DMS53 treated with DMSO at 0.1 percent for 48 hours (cell line): Measurements from ENCODE around the gene CYTH2.

ENCODE experiments used
- DNase-seq: peaks from one replicate; lab custom pipeline; 2025; ENCODE audit not compliant: unreplicated experiment; lab: John Stamatoyannopoulos, UW

The CYTH2 gene

DNA sequence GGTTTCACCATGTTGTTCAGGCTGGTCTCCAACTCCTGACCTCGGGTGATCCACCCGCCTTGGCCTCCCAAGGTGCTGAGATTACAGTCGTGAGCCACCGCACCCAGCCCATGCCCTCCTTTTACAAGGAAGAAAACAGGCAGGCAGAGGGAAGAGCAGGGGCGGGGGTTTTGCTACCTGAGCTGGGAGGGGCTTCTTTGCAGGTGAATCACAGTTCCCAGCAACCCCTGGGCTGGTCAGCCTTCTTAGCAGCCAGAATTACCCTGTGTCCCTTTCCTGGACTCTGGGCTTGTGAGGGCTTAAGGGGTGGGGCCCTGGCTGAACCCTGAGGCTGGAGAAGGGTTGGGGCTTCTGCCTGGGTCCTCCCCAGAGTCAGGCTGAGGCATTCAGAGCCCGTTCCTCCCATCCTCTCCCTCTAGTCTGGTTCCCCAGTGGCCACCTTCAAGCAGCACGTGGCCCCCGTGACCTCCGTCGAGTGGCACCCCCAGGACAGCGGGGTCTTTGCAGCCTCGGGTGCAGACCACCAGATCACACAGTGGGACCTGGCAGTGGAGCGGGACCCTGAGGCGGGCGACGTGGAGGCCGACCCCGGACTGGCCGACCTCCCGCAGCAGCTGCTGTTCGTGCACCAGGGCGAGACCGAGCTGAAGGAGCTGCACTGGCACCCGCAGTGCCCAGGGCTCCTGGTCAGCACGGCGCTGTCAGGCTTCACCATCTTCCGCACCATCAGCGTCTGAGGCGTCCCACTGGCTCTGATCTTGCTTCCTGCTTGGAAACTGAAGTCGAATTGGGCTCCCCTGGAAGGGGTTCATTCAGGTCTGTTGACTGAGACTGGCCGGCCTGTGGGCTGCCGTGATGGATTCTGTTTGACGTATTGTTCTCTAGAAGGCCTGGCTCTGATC, 16.6 kb upstream of the CYTH2 start:
- no peak for DNase-seq

DNA sequence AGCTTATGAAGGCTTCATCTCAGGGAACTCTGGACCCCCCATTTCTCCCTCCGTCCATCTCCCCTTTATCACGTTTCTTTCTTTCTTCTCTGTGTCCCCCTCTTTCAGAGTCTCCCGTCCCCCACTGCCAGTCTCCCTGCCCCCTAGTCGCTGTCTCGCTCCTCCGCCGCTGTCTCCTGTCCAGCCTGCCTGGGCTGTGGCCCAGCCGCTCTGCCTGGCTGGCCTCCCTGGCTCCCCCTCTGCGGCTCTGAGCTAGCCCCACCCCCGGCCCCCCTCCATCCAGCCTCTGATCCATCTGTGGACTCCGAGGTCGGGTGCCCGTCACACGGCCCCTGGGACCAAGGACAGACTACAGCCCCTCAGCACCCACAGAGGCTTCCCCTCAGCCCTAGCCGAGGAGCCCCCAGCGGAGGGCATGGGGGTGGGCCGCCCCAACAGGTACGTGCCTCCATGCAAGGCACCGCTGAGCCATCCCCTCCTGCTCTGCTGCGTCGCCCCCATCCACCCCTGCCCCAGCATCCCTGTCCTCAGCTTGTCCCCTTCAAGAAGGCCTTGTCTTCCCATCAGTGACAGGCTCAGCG, 14.9 kb upstream of the CYTH2 start:
- no peak for DNase-seq

DNA sequence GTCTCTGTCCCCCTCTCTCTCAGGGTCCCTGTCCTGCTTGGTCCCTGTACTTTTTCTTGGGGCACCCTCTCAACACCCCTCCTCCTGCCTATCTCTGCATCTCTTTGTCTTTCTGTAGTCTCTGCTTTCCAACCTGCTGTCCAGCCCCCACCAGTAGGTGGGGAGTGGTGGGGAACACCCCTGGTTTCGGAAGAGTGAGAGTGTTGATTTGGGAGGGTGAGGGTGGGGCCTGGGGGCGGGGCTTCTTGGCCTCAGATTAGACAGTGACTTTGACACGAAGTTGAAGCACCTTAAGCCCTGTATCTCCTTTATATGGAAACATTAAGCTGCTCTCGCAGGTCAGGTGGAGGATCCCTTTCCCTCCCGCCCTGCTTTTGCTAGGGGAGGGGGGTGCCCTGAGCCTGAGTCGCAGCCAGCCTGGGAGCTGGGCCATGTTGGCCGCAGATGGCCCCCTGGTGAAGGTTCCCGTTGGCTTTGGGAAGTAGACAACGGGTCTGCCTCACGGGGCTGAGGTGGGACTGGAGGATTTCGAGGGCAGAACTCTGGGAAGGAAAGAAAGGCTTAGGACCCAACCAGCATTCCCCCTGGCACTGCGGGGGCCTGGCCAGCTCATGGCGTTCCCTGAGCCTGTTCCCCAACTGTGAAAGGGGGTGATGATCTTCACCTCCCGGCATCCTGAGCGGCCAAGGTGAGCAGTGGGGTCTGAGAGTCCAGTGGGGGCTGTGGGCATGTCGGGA, 13.8 kb upstream of the CYTH2 start, which contains the start of gene KCNJ14:
Gene KCNJ14 (plus strand): TSS at position 404 of the 737 bp plus-strand sequence. CDS start 6,151 bp downstream, outside the sequence.
- no peak for DNase-seq

DNA sequence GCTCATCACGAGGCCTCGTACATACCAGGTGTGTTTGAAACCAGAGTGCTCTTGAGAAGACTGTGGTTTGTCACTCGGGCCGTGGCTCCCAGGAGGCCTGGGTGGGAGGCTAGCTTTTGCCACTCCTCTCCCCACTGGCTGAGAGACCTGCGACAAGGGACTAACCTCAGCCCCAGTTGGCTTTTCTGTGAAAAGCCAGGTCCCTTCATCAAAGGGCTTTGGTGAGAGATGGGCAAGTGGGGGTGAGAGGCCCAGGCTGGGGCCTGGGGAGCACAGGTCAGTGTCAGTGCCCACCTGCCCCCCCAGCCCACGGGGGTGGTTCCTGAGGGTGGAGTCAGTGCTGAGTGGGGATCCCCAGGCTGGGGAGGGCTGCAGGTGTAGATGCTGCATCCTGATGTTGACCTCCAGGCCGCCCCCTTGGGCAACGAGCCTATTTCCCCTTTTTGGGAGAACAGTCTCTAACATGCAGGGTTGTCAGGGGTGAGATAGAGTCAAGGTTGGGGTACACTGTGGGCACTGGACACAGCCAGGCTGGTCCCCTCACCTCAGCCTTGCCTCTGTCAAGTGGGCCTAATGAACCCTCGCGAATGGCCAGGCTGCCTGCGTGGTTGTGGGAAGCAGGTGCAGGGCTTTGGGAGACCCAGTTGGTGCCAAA, 13.1 kb upstream of the CYTH2 start:
- DNase-seq, result no peak

DNA sequence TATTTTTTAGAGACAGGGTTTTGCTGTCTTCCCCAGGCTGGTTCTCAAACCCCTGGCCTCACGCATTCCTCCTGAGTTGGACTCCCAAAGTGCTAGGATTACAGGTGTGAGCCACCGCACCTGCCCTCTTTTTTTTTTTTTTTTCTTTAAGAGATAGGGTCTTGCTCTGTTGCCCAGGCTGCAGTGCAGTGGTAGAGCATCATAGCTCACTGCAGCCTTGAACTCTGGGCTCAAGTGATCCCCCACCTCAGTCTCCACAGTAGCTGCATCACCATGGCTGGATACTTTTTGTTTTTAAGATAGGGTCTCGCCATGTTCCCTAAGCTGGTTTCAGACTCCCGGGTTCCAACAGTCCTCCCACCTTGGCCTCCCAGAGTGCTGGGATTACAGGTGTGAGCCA, 12.3 kb upstream of the CYTH2 start:
- DNase-seq, result no peak

DNA sequence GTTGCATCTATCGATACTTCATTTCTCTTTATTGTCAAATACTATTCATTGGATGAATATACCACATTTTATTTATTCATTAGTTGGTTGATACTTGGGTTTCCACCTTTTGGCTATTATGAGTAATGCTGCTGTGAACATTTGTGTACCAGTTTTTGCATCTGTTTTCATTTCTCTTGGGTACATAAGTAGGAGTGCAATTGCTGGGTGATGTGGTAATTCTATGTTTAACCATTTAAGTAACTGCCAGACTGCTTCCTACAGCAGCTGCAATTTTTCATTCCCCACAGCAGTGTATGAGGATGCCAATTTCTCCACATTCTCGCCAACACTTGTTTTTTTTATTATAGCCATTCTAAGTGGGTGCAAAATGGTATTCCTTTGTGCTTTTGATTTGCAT, 11.2 kb upstream of the CYTH2 start:
- DNase-seq, result no peak

DNA sequence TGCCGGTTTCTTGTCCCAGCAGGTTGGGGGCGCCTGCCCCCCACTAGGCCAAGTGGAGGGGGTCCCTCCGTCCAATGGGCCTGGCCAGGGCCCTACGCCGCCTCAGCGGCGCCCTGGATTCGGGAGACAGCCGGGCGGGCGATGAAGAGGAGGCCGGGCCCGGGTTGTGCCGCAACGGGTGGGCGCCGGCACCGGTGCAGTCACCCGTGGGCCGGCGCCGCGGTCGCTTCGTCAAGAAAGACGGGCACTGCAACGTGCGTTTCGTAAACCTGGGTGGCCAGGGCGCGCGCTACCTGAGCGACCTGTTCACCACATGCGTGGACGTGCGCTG, 7.6 kb upstream of the CYTH2 start:
- DNase-seq, result no peak

DNA sequence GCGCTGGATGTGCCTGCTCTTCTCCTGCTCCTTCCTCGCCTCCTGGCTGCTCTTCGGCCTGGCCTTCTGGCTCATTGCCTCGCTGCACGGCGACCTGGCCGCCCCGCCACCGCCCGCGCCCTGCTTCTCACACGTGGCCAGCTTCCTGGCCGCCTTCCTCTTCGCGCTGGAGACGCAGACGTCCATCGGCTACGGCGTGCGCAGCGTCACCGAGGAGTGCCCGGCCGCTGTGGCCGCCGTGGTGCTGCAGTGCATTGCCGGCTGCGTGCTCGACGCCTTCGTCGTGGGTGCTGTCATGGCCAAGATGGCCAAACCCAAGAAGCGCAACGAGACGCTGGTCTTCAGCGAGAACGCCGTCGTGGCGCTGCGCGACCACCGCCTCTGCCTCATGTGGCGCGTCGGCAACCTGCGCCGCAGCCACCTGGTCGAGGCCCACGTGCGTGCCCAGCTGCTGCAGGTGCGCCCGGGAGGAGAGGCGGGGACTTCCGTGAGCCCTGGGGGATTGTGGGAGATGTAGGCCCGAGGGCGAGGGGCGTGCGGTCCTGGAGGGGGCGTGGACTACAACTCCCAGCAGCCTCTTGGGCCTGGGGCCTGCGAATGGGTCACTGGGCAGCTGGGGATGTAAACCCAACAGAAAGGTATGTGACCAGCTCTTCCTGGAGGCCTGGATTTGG, 7.0 kb upstream of the CYTH2 start:
- no peak for DNase-seq

DNA sequence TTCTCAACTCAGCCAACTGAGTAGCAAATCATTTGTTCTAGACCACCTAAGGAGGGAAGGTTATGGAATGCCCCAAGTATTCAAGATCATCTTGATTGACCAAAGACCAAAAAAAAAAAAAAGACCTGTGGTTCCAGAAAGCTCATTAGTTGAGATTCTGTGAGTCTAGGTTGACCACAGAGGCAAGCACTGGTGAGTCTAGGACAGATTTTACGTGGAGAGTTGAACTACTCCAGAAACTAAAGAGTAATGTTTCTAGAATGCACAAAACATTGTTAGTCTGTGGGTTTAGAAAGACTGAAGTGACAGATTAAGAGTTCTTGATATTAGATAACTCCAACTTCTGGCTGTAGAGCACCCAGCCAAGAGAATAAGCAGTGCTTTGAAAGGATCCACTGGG, 4.0 kb upstream of the CYTH2 start:
- DNase-seq, result no peak

DNA sequence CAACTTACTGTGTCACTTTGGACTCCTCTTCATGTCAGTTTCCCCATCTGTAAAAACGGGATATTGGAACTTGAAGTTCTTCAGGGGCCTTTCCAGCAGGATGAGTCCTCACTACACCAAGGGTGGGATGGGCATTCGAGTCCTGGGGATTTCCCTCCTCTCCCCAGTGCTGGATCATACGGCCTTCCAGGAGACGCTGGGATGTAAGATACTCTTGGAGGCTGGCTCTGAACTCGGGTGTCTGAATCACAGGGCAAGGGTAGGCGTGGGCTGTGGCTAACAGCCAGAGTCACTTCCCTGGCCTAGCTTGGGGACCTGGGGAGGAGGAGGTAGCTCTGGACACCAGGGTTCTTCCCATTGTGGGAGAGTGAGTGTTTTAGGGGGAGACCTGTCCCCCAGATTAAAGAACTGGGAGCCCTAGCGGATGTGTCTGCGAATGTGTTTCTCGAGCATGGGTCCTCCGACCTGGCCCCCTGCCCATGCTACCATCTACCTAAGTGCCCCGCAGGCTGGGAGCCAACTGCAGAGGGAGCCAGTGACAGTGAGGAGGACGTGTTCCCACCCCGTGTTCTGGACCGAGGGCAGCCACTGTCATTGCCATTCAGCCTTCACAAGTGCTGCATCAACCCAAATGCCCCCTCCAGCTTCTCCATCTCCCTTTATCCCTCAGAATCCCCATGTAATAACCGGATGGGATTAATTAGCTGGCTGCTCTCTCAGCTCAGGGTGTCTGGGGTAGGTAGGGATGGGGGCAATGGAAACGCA, 2.4 kb upstream of the CYTH2 start:
- no peak for DNase-seq

DNA sequence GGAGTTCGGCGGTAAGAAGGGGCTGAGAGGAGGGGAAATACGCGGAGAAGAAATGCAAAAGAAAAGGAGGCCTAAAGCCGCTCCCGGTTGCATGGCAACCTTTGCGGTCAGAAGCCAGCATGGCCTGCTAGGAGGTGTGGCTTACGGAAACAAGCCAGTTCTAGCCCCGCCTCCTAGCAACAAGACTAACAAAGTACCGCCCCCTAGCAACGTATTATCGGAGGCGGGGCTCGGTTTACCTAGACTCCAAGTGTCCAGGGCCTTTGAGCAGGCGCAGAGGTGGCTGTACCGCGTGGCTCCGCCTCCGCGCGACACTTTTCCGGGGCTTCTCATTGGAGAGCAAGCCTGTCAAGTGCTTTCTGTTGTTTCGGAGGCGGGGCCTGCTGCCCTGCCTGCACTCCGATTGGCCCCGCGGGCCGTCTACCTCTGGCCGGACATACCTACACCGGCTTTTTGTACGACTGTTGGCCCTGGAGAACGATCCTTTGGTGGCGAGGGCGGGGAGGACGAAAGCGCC, 339 bp upstream of the CYTH2 start:
- DNase-seq, result peak; percentile 100

DNA sequence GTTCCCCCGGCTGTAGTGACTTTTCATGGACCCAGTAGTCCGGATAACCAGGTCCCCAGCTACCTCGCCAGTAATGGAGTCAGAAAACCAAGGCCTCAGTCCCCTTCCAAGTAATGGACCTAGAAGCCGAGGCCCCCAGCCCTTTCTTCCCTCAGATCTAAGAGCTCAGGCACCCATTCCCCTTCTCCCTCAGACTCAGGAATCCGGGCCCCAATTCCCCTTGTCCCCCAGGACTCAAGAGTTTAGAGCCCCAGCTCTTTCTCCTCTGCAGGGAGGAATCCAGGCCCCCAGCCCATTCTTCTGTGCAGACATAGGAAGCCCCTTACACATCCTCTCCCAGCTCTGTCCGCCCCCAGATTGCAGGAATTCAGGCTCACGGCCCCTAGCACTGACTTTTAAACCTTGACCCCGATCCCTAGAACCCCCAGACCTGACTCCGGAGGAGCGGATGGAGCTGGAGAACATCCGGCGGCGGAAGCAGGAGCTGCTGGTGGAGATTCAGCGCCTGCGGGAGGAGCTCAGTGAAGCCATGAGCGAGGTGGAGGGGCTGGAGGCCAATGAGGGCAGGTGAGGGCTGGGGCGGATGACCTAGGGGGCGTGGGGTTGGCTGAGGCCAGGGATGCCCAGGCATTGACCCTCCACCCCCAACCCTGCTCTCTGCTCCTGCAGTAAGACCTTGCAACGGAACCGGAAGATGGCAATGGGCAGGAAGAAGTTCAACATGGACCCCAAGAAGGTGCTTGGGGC, 938 bp downstream of the CYTH2 start:
- DNase-seq, result no peak

DNA sequence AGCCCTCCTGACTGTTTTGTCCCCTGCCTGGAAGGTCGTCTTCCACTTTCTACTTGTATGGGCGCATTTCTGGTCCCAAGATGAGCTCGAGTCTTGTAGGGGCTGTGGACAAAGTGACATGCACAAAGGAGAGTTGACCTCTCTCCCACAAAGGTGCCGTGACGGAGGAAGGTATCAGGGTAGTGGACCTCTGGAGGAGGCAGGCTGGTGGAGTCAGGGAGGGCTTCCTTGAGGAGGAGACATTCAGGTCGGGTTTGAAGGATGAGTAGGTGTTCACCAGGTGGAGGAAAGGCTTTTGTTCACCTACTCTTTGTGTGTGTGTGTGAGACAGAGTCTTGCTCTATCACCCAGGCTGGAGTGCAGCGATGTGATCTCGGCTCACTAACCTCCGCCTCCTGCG, 1.7 kb downstream of the CYTH2 start:
- no peak for DNase-seq

DNA sequence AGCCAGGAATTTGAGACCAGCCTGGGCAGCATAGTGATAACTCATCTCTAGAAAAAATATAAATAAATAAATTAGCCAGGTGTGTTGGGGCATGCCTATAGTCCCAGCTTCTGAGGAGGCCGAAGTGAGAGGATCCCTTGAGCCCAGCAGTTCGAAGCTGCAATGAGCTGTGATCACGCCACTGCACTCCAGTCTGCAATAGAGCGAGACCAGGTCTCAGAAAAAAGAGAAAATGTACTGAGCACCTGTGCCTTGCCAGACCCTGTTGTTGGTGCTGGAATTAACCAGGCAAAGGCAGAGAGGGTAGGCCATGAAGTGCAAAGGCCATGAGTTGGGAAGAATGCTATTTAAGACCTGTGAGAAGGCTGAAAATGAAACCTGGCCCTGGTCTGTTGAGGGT, 2.7 kb downstream of the CYTH2 start:
- no peak for DNase-seq

DNA sequence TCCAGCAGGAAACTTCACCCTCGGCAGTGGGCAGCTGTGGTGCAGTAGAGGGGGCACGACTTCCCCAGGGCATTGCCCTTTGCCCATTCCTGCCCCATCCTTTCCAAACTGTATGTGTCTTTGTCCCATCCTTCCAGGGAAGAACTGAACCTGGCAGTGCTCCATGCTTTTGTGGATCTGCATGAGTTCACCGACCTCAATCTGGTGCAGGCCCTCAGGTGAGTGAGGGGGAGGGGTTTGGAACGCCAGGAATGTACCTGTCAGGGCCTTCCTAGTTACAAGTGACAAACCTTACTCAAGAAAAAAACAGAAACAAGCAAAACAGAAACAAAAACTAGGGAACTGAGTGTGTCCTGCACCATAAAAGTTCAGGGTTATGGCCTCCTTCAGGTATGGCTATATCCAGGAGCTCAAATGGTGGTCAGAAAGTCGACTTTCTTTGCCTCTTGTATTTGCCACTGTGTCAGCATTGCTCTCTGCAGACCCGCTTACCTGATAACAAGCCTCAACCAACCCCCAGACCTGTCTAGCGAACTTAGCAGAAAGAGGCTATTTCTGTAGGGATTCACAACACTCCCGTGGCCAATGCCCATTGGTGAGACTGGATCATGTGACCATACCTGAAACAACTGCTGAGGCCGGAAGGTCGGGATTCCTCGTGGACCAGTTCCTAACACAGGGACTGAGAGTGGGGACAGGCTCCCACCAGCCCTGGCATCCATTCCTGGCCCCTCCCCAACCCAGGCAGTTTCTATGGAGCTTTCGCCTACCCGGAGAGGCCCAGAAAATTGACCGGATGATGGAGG, 4.2 kb downstream of the CYTH2 start:
- no peak for DNase-seq

DNA sequence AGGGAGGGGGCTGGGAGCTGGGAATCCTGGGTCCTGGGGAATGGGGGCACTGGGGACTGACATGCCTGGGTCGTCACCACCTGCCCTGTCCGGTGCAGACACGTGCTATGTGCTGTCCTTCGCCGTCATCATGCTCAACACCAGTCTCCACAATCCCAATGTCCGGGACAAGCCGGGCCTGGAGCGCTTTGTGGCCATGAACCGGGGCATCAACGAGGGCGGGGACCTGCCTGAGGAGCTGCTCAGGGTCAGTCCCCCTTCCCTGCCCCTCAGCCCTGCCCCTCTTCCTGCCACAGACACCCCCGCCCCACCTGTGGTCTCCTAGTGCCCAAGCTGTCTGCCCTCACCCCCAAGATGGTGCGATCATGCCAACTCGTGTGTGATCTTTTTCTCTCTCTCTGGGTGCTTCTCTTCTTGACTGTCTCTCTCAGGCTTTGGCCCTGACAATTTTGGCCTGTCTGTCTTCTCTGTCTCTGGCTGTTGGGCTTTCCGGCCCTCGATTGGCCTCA, 5.0 kb downstream of the CYTH2 start:
- DNase-seq, result no peak

DNA sequence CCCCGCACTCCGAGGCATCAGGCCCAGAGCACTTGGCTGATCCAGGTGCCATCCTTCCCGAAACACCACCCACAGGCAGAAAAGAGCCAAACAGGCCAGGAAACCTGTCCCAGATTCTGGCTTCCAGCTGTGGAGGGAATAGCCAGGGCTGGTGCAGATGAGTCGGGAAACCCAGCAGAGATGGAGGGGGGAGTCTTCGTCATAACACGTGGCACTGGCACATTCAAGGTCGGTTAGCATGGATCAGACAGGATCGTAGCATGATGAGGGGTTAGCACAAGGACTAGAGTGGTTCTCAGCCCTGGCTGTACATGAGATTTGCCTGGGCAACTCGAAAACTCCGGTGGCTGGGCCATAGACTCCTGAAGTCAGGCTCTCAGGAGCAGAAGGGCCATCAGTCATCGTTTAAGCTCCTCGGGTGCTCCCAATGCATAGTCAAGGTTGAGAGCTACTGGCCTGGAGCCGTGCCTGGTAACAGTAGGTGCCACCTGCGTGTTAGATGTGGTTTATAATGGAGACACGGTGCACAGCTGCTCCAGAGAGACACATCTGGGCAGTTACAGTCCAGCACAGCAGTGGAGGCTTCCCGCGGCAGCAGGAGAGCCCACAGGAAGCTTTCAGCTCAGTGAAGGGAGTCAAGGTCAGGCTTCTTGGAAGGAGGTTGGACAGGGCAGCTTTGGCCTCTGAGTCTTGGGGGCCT, 6.3 kb downstream of the CYTH2 start:
- DNase-seq, result no peak

DNA sequence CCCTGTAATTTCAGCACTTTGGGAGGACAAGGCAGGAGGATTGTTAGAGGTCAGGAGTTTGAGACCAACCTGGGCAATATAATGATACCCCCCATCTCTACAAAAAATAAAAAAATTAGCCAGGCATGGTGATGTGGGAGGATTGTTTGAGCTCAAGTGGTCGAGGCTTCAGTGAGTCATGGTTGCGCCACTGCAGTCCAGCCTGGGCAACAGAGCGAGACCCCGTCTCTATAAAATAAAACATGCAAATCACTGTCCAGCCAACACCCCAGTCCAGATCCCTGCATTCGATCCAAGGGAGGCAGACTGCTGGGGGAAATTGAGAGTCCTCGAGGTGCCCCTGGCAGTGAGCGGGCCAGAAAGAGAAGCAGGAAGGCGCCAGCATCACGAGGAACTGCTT, 7.0 kb downstream of the CYTH2 start:
- no peak for DNase-seq
